Measurements from ENCODE around the gene THSD7A. TPM values are rescaled to one million over a fixed set of nuclear protein-coding genes. Genes with fewer than 3 reads are reported as not detected.

THSD7A gene
- total and polyA plus RNA-seq, 2 of the 4 experiments (the other 2 are of a cell fraction): 0.02 to 0.18 TPM

DNA sequence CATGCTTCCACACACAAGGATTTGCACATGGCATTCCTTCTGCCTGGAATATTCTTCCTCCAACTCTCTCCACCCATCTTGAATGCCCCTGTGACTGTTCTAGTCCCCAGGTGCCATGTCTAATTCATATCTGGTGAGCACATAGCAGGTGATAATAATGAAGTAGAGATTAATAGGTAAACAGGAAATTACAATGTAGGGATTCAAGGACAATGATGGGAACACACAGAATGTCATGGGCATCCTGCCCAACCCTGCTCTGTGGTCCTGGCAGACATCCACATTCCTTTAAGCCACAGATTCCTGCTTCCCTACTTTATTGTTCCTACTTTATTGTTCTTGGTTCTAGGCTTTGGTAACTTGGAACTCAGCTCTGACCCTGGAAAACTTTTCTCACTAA is 115.8 kb downstream of the THSD7A start:
- no peak overlapping the region for H4K5ac ChIP-seq (ENCODE audit: low read depth, low read length)
- H3K4me1 ChIP-seq (ENCODE audit: control insufficient read depth, insufficient read depth, low read length): no peaks in the 10 kb centered on the region
- no peak overlapping the region for H2BK5ac ChIP-seq (ENCODE audit: low read depth, low read length, poor library complexity, severe bottlenecking)
- H3K27ac ChIP-seq (ENCODE audit: insufficient read depth, low read length): no peak overlapping the region
- H4K91ac ChIP-seq (ENCODE audit: insufficient read depth, low read depth, low read length): no peak overlapping the region
- dilution Hi-C loops (cut with HindIII; ENCODE audit: low sequenced_read_pairs, unreplicated experiment) (no loop called here), intact Hi-C loops (cut with micrococcal nuclease) (no loop called here), in situ Hi-C loops (cut with MboI; ENCODE audit: low sequenced_read_pairs) (no loop called here)
- no peak overlapping the region for H2AK5ac ChIP-seq (ENCODE audit: low read depth, low read length)
- no peak overlapping the region for H3K18ac ChIP-seq (ENCODE audit: low read depth, low read length)
- ChIA-PET POLR2A (ENCODE audit: unreplicated experiment) (no interaction called here), CTCF (no interaction called here)
- ATAC-seq (ENCODE audit: low read depth) (no peak), DNase-seq (no peak)
- no peak overlapping the region for H4K8ac ChIP-seq (ENCODE audit: low read depth in 2 of 2, low read length in 2 of 2)
- TF ChIP-seq MAZ (IDR thresholded peaks at IDR 0.05; ENCODE audit: borderline replicate concordance, low read depth, low read length): no peak
- no peak for TF ChIP-seq MAFK (IDR thresholded peaks at IDR 0.05; ENCODE audit: low read depth, low read length)
- no peak for TF ChIP-seq CEBPB (IDR thresholded peaks at IDR 0.05; ENCODE audit: low read depth, low read length)
- TF ChIP-seq, protein P1, sequence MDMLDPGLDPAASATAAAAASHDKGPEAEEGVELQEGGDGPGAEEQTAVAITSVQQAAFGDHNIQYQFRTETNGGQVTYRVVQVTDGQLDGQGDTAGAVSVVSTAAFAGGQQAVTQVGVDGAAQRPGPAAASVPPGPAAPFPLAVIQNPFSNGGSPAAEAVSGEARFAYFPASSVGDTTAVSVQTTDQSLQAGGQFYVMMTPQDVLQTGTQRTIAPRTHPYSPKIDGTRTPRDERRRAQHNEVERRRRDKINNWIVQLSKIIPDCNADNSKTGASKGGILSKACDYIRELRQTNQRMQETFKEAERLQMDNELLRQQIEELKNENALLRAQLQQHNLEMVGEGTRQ (IDR thresholded peaks at IDR 0.05; ENCODE audit: low read depth, low read length): no peak
- no peak for TF ChIP-seq MXI1 (IDR thresholded peaks at IDR 0.05; ENCODE audit: borderline replicate concordance, low read depth, low read length)
- TF ChIP-seq NFE2L2 (IDR thresholded peaks at IDR 0.05; ENCODE audit: low read depth, low read length): no peak
- TF ChIP-seq RFX5 (IDR thresholded peaks at IDR 0.05; ENCODE audit: low read depth, low read length): no peak
- no peak for TF ChIP-seq SMC3 (IDR thresholded peaks at IDR 0.05; ENCODE audit: low read depth, low read length)
- TF ChIP-seq, protein P2, sequence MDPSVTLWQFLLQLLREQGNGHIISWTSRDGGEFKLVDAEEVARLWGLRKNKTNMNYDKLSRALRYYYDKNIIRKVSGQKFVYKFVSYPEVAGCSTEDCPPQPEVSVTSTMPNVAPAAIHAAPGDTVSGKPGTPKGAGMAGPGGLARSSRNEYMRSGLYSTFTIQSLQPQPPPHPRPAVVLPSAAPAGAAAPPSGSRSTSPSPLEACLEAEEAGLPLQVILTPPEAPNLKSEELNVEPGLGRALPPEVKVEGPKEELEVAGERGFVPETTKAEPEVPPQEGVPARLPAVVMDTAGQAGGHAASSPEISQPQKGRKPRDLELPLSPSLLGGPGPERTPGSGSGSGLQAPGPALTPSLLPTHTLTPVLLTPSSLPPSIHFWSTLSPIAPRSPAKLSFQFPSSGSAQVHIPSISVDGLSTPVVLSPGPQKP (IDR thresholded peaks at IDR 0.05; ENCODE audit: borderline replicate concordance, low read depth, low read length): no peak
- TF ChIP-seq, protein P3, sequence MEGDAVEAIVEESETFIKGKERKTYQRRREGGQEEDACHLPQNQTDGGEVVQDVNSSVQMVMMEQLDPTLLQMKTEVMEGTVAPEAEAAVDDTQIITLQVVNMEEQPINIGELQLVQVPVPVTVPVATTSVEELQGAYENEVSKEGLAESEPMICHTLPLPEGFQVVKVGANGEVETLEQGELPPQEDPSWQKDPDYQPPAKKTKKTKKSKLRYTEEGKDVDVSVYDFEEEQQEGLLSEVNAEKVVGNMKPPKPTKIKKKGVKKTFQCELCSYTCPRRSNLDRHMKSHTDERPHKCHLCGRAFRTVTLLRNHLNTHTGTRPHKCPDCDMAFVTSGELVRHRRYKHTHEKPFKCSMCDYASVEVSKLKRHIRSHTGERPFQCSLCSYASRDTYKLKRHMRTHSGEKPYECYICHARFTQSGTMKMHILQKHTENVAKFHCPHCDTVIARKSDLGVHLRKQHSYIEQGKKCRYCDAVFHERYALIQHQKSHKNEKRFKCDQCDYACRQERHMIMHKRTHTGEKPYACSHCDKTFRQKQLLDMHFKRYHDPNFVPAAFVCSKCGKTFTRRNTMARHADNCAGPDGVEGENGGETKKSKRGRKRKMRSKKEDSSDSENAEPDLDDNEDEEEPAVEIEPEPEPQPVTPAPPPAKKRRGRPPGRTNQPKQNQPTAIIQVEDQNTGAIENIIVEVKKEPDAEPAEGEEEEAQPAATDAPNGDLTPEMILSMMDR (conservative IDR thresholded peaks at IDR 0.05; ENCODE audit: low read depth, low read length): no peak
- no peak for TF ChIP-seq RAD21 (IDR thresholded peaks at IDR 0.05; ENCODE audit: low read length)
- no peaks in the 10 kb centered on the region for H3K79me1 ChIP-seq (ENCODE audit: low read depth in 1 of 2, low read length in 2 of 2)
- H3K9ac ChIP-seq (ENCODE audit: low read depth, low read length): no peak overlapping the region
- no peaks in the 10 kb centered on the region for H3K27me3 ChIP-seq (ENCODE audit: control insufficient read depth, insufficient read depth, low read length)
- H3K4me2 ChIP-seq (ENCODE audit: low read depth, low read length): no peak overlapping the region
- no peak overlapping the region for H3K14ac ChIP-seq (replicated peaks; ENCODE audit: low read depth, low read length)
- H3K56ac ChIP-seq (ENCODE audit: extremely low read depth, insufficient read depth, low read length): no peak overlapping the region
- H3K23ac ChIP-seq (ENCODE audit: low read depth, low read length): no peak overlapping the region
- BruUV-seq (replicated peaks): no TSS peak
- H3K9me1 ChIP-seq (ENCODE audit: insufficient read depth, low read length): no peaks in the 10 kb centered on the region
- no peaks in the 10 kb centered on the region; the same call in 1 of the 2 replicates for H3K9me3 ChIP-seq (ENCODE audit: control insufficient read depth, insufficient read depth, low read length)
- H4K20me1 ChIP-seq (ENCODE audit: insufficient read depth, low read length): no peaks in the 10 kb centered on the region
- no peak overlapping the region for H2BK20ac ChIP-seq (ENCODE audit: low read depth, low read length)
- H2AFZ ChIP-seq (replicated peaks; ENCODE audit: low read length, poor library complexity): no peak overlapping the region
- no peak overlapping the region for H2BK15ac ChIP-seq (ENCODE audit: low read depth, low read length)
- H2AK9ac ChIP-seq (replicated peaks; ENCODE audit: low read depth, low read length, poor library complexity): no peak overlapping the region
- no peaks in the 10 kb centered on the region for H3K36me3 ChIP-seq (ENCODE audit: control insufficient read depth, insufficient read depth, low read length)
- H3K4me3 ChIP-seq (ENCODE audit: insufficient read depth, low read depth, low read length): no peak overlapping the region
- no peak overlapping the region for H3K4ac ChIP-seq (ENCODE audit: low read depth, low read length)
- no peak overlapping the region for H2BK120ac ChIP-seq (ENCODE audit: low read depth, low read length)

Measured in IMR-90 (cell line).